ENCODE measurements around the gene TMUB1. TPM values are rescaled to one million over a fixed set of nuclear protein-coding genes. Genes with fewer than 3 reads are reported as not detected.

Gene TMUB1
- total RNA-seq, 4 donors from 2014 or later, result 33.7 to 78.7 (median 44.2) TPM

- Histone ChIP-seq H3K27me3 (no peaks in the 10 kb centered on the region), H3K4me3 (replicated peaks in 1 of 3) (peak overlapping the region in 2 of 3 donors; percentile 18 to 31), H3K9me3 (no peaks in the 10 kb centered on the region), H3K36me3 (peaks cover 23 to 27% of the 10 kb centered on the region in 2 donors), H3K4me1 (peaks cover 15 to 26% of the 10 kb centered on the region in 2 donors), H3K27ac (peak overlapping the region in 1 of 3 donors; percentile 69)
- peak; percentile 15 to 20 for DNase-seq
- no peak for TF ChIP-seq POLR2A (IDR thresholded peaks at IDR 0.05)
- peak in 1 of 6 experiments; percentile 5 for TF ChIP-seq CTCF (IDR thresholded peaks at IDR 0.05)
- intact Hi-C loops (cut with DNase I), result no loop called here
- 1% methylated on average over 37 of the region's 114 CpGs; no CpG with 5 or more reads in 1 of the 2 donors for WGBS, 2 donors
These were observed 32.0 kb upstream of the TMUB1 start for GRCh38 chr7:151115121-151115835.

GRCh38 chr7:151114151-151115090 is 31.1 kb upstream of the TMUB1 start:
- peak in 1 of 2 donors; percentile 44 for TF ChIP-seq POLR2A (IDR thresholded peaks at IDR 0.05)
- peak in 1 of 6 experiments; percentile 5 for TF ChIP-seq CTCF (IDR thresholded peaks at IDR 0.05)
- peak overlapping the region in 1 of 3 donors; percentile 12 for H3K4me3 ChIP-seq (replicated peaks in 1 of 3)
- no peaks in the 10 kb centered on the region for H3K9me3 ChIP-seq
- H3K27me3 ChIP-seq, result no peaks in the 10 kb centered on the region
- WGBS, 2 donors, result 2 to 19% methylated on average over 22 to 28 of the region's 101 CpGs
- intact Hi-C loops (cut with DNase I), result loop anchor here (5.0 kb wide), 1 partner anchor 217 kb away; no protein-coding TSS in a partner anchor
- H3K36me3 ChIP-seq, result peaks cover 14 to 19% of the 10 kb centered on the region in 2 donors
- H3K4me1 ChIP-seq, result peaks cover 15 to 26% of the 10 kb centered on the region in 2 donors
- DNase-seq, result peak; percentile 66 to 76
- peak overlapping the region; percentile 10 to 54 (median 32) for H3K27ac ChIP-seq

GRCh38 chr7:151113344-151114150 is 30.3 kb upstream of the TMUB1 start:
- peak; percentile 77 to 86 for DNase-seq
- 39 to 41% methylated on average over 7 to 12 of the region's 13 CpGs for WGBS, 2 donors
- H3K9me3 ChIP-seq, result no peaks in the 10 kb centered on the region
- peak in 1 of 2 donors; percentile 64 for TF ChIP-seq POLR2A (IDR thresholded peaks at IDR 0.05)
- peak in 4 of 6 experiments; percentile 9 to 47 (median 32) for TF ChIP-seq CTCF (IDR thresholded peaks at IDR 0.05)
- intact Hi-C loops (cut with DNase I), result loop anchor here (5.0 kb wide), 1 partner anchor 216 kb away; no protein-coding TSS in a partner anchor
- H3K27me3 ChIP-seq, result no peaks in the 10 kb centered on the region
- H3K27ac ChIP-seq, result peak overlapping the region; percentile 10 to 54 (median 32)
- peak overlapping the region in 1 of 3 donors; percentile 12 for H3K4me3 ChIP-seq (replicated peaks in 1 of 3)
- peaks cover 15 to 26% of the 10 kb centered on the region in 2 donors for H3K4me1 ChIP-seq
- H3K36me3 ChIP-seq, result peaks cover 6 to 10% of the 10 kb centered on the region in 2 donors

- Histone ChIP-seq H3K27me3 (no peaks in the 10 kb centered on the region), H3K4me3 (replicated peaks in 1 of 3) (no peak overlapping the region), H3K27ac (no peak overlapping the region), H3K9me3 (no peaks in the 10 kb centered on the region), H3K36me3 (no peaks in the 10 kb centered on the region), H3K4me1 (peaks cover 9 to 20% of the 10 kb centered on the region in 2 donors)
- 31 to 48% methylated on average over 10 to 20 of the region's 20 CpGs for WGBS, 2 donors
- peak; percentile 82 to 84 for DNase-seq
- TF ChIP-seq CTCF (IDR thresholded peaks at IDR 0.05) (peak; percentile 77 to 93 (median 84)), POLR2A (IDR thresholded peaks at IDR 0.05) (no peak)
- intact Hi-C loops (cut with DNase I), result loop anchor here (5.0 kb wide), 1 partner anchor 214 kb away; no protein-coding TSS in a partner anchor
These were observed 27.8 kb upstream of the TMUB1 start for GRCh38 chr7:151110941-151111645.

Measured in thyroid gland (tissue), 4 donors.